Measurements from ENCODE around the gene TMEM161A.

DNA sequence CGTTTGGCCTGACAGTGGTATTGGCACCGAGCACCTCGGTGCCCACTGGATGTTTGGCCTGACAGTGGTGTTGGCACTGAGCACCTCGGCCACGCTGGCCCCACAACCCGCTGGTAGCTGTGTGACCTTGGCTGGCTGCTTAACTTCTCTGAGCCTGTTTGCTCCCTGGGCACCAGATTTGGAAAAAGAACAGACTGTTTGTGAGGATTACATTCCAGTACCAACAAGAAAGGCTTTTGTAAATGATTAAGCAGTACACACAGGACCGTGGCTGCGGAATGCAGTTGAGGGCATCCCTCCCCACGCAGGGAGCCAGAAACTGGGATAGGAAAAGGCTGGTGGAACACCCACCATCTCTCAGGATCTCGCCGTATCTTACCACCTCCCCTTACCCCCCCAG, 42.6 kb downstream of the TMEM161A start:
- TF ChIP-seq, protein P1, sequence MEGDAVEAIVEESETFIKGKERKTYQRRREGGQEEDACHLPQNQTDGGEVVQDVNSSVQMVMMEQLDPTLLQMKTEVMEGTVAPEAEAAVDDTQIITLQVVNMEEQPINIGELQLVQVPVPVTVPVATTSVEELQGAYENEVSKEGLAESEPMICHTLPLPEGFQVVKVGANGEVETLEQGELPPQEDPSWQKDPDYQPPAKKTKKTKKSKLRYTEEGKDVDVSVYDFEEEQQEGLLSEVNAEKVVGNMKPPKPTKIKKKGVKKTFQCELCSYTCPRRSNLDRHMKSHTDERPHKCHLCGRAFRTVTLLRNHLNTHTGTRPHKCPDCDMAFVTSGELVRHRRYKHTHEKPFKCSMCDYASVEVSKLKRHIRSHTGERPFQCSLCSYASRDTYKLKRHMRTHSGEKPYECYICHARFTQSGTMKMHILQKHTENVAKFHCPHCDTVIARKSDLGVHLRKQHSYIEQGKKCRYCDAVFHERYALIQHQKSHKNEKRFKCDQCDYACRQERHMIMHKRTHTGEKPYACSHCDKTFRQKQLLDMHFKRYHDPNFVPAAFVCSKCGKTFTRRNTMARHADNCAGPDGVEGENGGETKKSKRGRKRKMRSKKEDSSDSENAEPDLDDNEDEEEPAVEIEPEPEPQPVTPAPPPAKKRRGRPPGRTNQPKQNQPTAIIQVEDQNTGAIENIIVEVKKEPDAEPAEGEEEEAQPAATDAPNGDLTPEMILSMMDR (IDR thresholded peaks at IDR 0.05 in 8 of 11, conservative IDR thresholded peaks at IDR 0.05 in 3 of 11) = no peak
- TF ChIP-seq POLR2AphosphoS5 (IDR thresholded peaks at IDR 0.05) = peak in 1 of 3 donors; percentile 14
